SJCRH30 (cell line): ENCODE data around the gene KDM4E. TPM values are rescaled to one million over a fixed set of nuclear protein-coding genes. Genes with fewer than 3 reads are reported as not detected.
"Not testable (repeated sequence)": the region's sequence is repeated elsewhere in the genome, so short reads cannot be mapped to it uniquely, and the experiment has no call there.

Experiments
- DNase-seq, 2 experiments: peaks; one replicate each; pipeline ENCODE4 v3.0.0-alpha.2; 2015 to 2020
- H3K27ac ChIP-seq: fragments of 250-450 bp; sonication (Bioruptor Pico); 2 replicates; pipeline ENCODE4 v1.5.1; 2020; ENCODE audit warnings: mild to moderate bottlenecking, moderate library complexity
- H3K27me3 ChIP-seq: fragments of 250-450 bp; sonication (Bioruptor Pico); 2 replicates; pipeline ENCODE4 v1.5.1; 2020; ENCODE audit warnings: mild to moderate bottlenecking, moderate library complexity
- H3K36me3 ChIP-seq: fragments of 250-450 bp; sonication (Bioruptor Pico); 2 replicates; pipeline ENCODE4 v1.5.1; 2020; ENCODE audit warnings: mild to moderate bottlenecking, moderate library complexity
- H3K4me1 ChIP-seq: fragments of 250-450 bp; sonication (Bioruptor Pico); 2 replicates; pipeline ENCODE4 v1.5.1; 2020; ENCODE audit warnings: mild to moderate bottlenecking, moderate library complexity
- H3K4me3 ChIP-seq: fragments of 250-450 bp; sonication (Bioruptor Pico); 2 replicates; pipeline ENCODE4 v1.5.1; 2020; ENCODE audit warnings: mild to moderate bottlenecking, moderate library complexity
- H3K9me3 ChIP-seq: fragments of 250-450 bp; sonication (Bioruptor Pico); replicated peaks from 2 replicates; pipeline ENCODE4 v1.5.1; 2020; ENCODE audit warnings: mild to moderate bottlenecking, moderate library complexity
- total RNA-seq: library from RNA; depleted of rRNA; stranded (reverse); fragments of >200 nt; shearing (Covaris generic); gene quantifications from 2 replicates; pipeline ENCODE4 v1.2.3, GENCODE V29; 2014; rRNA removed

The KDM4E gene
- not detected in 2 replicates for total RNA-seq

- Histone ChIP-seq H3K36me3 (no peaks in the 10 kb centered on the region), H3K27ac (no peak within 1 kb of the TSS), H3K9me3 (no peaks in the 10 kb centered on the region), H3K4me1 (no peaks in the 10 kb centered on the region), H3K4me3 (no peak within 1 kb of the TSS), H3K27me3 (no peaks in the 10 kb centered on the region)
- no peak for DNase-seq
Measured at GRCh38 chr11:95024958-95025357, at the start of gene KDM4E. TSS of gene KDM4E (plus strand) at chr11:95025258. CDS start at chr11:95025558, 300 bp downstream.

- no peak for DNase-seq
- Histone ChIP-seq H3K9me3 (no peaks in the 10 kb centered on the region), H3K36me3 (peaks cover 11% of the 10 kb centered on the region), H3K4me3 (no peak overlapping the region), H3K4me1 (no peaks in the 10 kb centered on the region), H3K27me3 (no peaks in the 10 kb centered on the region), H3K27ac (no peak overlapping the region)
Measured at GRCh38 chr11:94975599-94975998, 49.5 kb upstream of the KDM4E start.

GRCh38 chr11:94987378-94987777 is 37.7 kb upstream of the KDM4E start:
- no peak overlapping the region for H3K4me3 ChIP-seq
- H3K4me1 ChIP-seq, result no peaks in the 10 kb centered on the region
- DNase-seq, result no peak
- no peaks in the 10 kb centered on the region for H3K9me3 ChIP-seq
- no peak overlapping the region for H3K27ac ChIP-seq
- H3K36me3 ChIP-seq, result no peaks in the 10 kb centered on the region
- no peaks in the 10 kb centered on the region for H3K27me3 ChIP-seq

GRCh38 chr11:94988748-94989147 is 36.3 kb upstream of the KDM4E start:
- no peak for DNase-seq
- no peaks in the 10 kb centered on the region for H3K27me3 ChIP-seq
- no peaks in the 10 kb centered on the region for H3K9me3 ChIP-seq
- no peaks in the 10 kb centered on the region for H3K36me3 ChIP-seq
- no peak overlapping the region for H3K27ac ChIP-seq
- H3K4me1 ChIP-seq, result no peaks in the 10 kb centered on the region
- H3K4me3 ChIP-seq, result no peak overlapping the region

- DNase-seq, result no peak
- Histone ChIP-seq H3K9me3 (no peaks in the 10 kb centered on the region), H3K27me3 (no peaks in the 10 kb centered on the region), H3K27ac (no peak overlapping the region), H3K4me3 (no peak overlapping the region), H3K4me1 (no peaks in the 10 kb centered on the region), H3K36me3 (no peaks in the 10 kb centered on the region)
Measured at GRCh38 chr11:94993400-94993943, 31.6 kb upstream of the KDM4E start.

- Histone ChIP-seq H3K4me1 (no peaks in the 10 kb centered on the region), H3K4me3 (no peak overlapping the region), H3K36me3 (no peaks in the 10 kb centered on the region), H3K9me3 (no peaks in the 10 kb centered on the region), H3K27ac (no peak overlapping the region), H3K27me3 (no peaks in the 10 kb centered on the region)
- DNase-seq, result no peak
Measured at GRCh38 chr11:94997437-94997836, 27.6 kb upstream of the KDM4E start.

- H3K4me3 ChIP-seq, result no peak overlapping the region
- no peaks in the 10 kb centered on the region for H3K27me3 ChIP-seq
- no peaks in the 10 kb centered on the region for H3K4me1 ChIP-seq
- no peak for DNase-seq
- no peak overlapping the region for H3K27ac ChIP-seq
- H3K36me3 ChIP-seq, result no peaks in the 10 kb centered on the region
- no peaks in the 10 kb centered on the region for H3K9me3 ChIP-seq
Measured at GRCh38 chr11:94998285-94998684, 26.8 kb upstream of the KDM4E start.

GRCh38 chr11:95003716-95004115 is 21.3 kb upstream of the KDM4E start:
- Histone ChIP-seq H3K4me1 (no peaks in the 10 kb centered on the region), H3K36me3 (no peaks in the 10 kb centered on the region), H3K4me3 (no peak overlapping the region), H3K27ac (no peak overlapping the region), H3K9me3 (no peaks in the 10 kb centered on the region), H3K27me3 (no peaks in the 10 kb centered on the region)
- no peak for DNase-seq

- H3K27me3 ChIP-seq, result no peaks in the 10 kb centered on the region
- H3K27ac ChIP-seq, result no peak overlapping the region
- H3K9me3 ChIP-seq, result no peaks in the 10 kb centered on the region
- no peak for DNase-seq
- H3K4me3 ChIP-seq, result no peak overlapping the region
- H3K4me1 ChIP-seq, result no peaks in the 10 kb centered on the region
- H3K36me3 ChIP-seq, result no peaks in the 10 kb centered on the region
Measured at GRCh38 chr11:95005642-95006041, 19.4 kb upstream of the KDM4E start.

- DNase-seq, result no peak
- Histone ChIP-seq H3K27me3 (no peaks in the 10 kb centered on the region), H3K4me3 (no peak overlapping the region), H3K27ac (no peak overlapping the region), H3K36me3 (no peaks in the 10 kb centered on the region), H3K9me3 (no peaks in the 10 kb centered on the region), H3K4me1 (no peaks in the 10 kb centered on the region)
Measured at GRCh38 chr11:95011376-95011775, 13.7 kb upstream of the KDM4E start.

GRCh38 chr11:95014184-95014821 is 10.8 kb upstream of the KDM4E start:
- no peak overlapping the region for H3K27ac ChIP-seq
- no peak overlapping the region for H3K4me3 ChIP-seq

GRCh38 chr11:95016139-95016538 is 8.9 kb upstream of the KDM4E start:
- no peaks in the 10 kb centered on the region for H3K4me1 ChIP-seq
- no peaks in the 10 kb centered on the region for H3K9me3 ChIP-seq
- DNase-seq, result no peak
- no peak overlapping the region for H3K27ac ChIP-seq
- no peaks in the 10 kb centered on the region for H3K36me3 ChIP-seq
- no peak overlapping the region for H3K4me3 ChIP-seq
- no peaks in the 10 kb centered on the region for H3K27me3 ChIP-seq

More at GRCh38 chr11:95014184-95014821, 10.8 kb upstream of the KDM4E start:
- no peak for DNase-seq
- H3K27me3 ChIP-seq, result no peaks in the 10 kb centered on the region
- H3K36me3 ChIP-seq, result no peaks in the 10 kb centered on the region
- H3K4me1 ChIP-seq, result no peaks in the 10 kb centered on the region
- H3K9me3 ChIP-seq, result no peaks in the 10 kb centered on the region

GRCh38 chr11:95021468-95021867 is 3.6 kb upstream of the KDM4E start:
- H3K4me1 ChIP-seq, H3K27ac ChIP-seq, DNase-seq, H3K27me3 ChIP-seq, H3K36me3 ChIP-seq, H3K9me3 ChIP-seq, H3K4me3 ChIP-seq: not testable (repeated sequence)

- not testable (repeated sequence) for H3K4me3 ChIP-seq, H3K27me3 ChIP-seq, H3K9me3 ChIP-seq, DNase-seq, H3K27ac ChIP-seq, H3K4me1 ChIP-seq, H3K36me3 ChIP-seq
Measured at GRCh38 chr11:95025594-95025993, 536 bp downstream of the KDM4E start.

- H3K9me3 ChIP-seq, result no peaks in the 10 kb centered on the region
- no peak for DNase-seq
- H3K4me3 ChIP-seq, result no peak overlapping the region
- H3K27me3 ChIP-seq, result no peaks in the 10 kb centered on the region
- H3K27ac ChIP-seq, result no peak overlapping the region
- no peaks in the 10 kb centered on the region for H3K36me3 ChIP-seq
- no peaks in the 10 kb centered on the region for H3K4me1 ChIP-seq
Measured at GRCh38 chr11:95028357-95028756, 3.3 kb downstream of the KDM4E start.

GRCh38 chr11:95033051-95033450 is 8.0 kb downstream of the KDM4E start:
- Histone ChIP-seq H3K27ac (no peak overlapping the region), H3K9me3 (no peaks in the 10 kb centered on the region), H3K4me1 (no peaks in the 10 kb centered on the region), H3K36me3 (no peaks in the 10 kb centered on the region), H3K27me3 (no peaks in the 10 kb centered on the region), H3K4me3 (no peak overlapping the region)
- no peak for DNase-seq
